Small intestine (tissue), 7 donors: ENCODE results near the gene C5orf15. TPM values are rescaled to one million over a fixed set of nuclear protein-coding genes. Genes with fewer than 3 reads are reported as not detected.
"Not testable (repeated sequence)": the region's sequence is repeated elsewhere in the genome, so short reads cannot be mapped to it uniquely, and the experiment has no call there.

Source experiments
- DNase-seq, 2 donors: peaks; one replicate each; pipeline versions ENCODE4 v3.0.0 to v3.0.0-alpha.2; 2013
- FAIRE-seq: peaks from 2 replicates; lab custom pipeline; 2012; peaks lifted over from hg19 to GRCh38; lab: Jason Lieb, UNC
- H3K27ac ChIP-seq, 3 donors: one replicate each; pipeline ENCODE4 v1.5.1; 2013; ENCODE audit warnings: low read length in 2 of 3, mild to moderate bottlenecking in 2 of 3, control low read depth in 1 of 3, inconsistent platforms in 1 of 3, low read depth in 1 of 3, moderate library complexity in 1 of 3
- H3K27me3 ChIP-seq, 3 donors: one replicate each; pipeline ENCODE4 v1.6.1; 2013; ENCODE audit warnings: low read length in 3 of 3, inconsistent platforms in 1 of 3; ENCODE audit not compliant: control insufficient read depth in 3 of 3, insufficient read depth in 3 of 3
- H3K36me3 ChIP-seq, 3 donors: one replicate each; pipeline ENCODE4 v1.6.1; 2013; ENCODE audit warnings: low read length in 3 of 3, inconsistent platforms in 1 of 3, low read depth in 1 of 3, mild to moderate bottlenecking in 1 of 3, moderate library complexity in 1 of 3; ENCODE audit not compliant: control insufficient read depth in 3 of 3, insufficient read depth in 2 of 3
- H3K4me1 ChIP-seq, 3 donors: one replicate each; pipeline ENCODE4 v1.6.1; 2013; ENCODE audit warnings: low read length in 2 of 3, inconsistent platforms in 1 of 3, low read depth in 1 of 3, mild to moderate bottlenecking in 1 of 3, moderate library complexity in 1 of 3; ENCODE audit not compliant: control insufficient read depth in 3 of 3, insufficient read depth in 2 of 3
- H3K4me3 ChIP-seq, 3 donors: one replicate each; pipeline ENCODE4 v1.5.1; 2013; ENCODE audit warnings: low read length in 3 of 3, control low read depth in 1 of 3, inconsistent platforms in 1 of 3, low read depth in 1 of 3, mild to moderate bottlenecking in 1 of 3, moderate library complexity in 1 of 3
- H3K9me3 ChIP-seq, 2 donors: one replicate each; pipeline ENCODE4 v1.6.1; 2013; ENCODE audit warnings: low read depth in 1 of 2, low read length in 1 of 2; ENCODE audit not compliant: control insufficient read depth in 2 of 2, insufficient read depth in 1 of 2
- WGBS, 3 donors: extraction: QIAGEN DNeasy Blood & Tissue Kit; methylation state at CpG; one replicate each; pipeline ENCODE4 v1.1.7; 2013; 5-methylcytosine and 5-hydroxymethylcytosine counted together
- polyA plus RNA-seq, 4 donors: library from polyadenylated mRNA; stranded (reverse) in 3 of 4; unstranded in 1 of 4; fragments of 200-250 nt in 3 of 4; fragments of 120-200 nt in 1 of 4; gene quantifications; one replicate each; pipeline versions ENCODE4 v1.2.1 to v1.2.3, GENCODE V29; 2013
- donor health status: healthy with polysubstance abuse.
- donor health status: control.
- donor health status: control.
- donor health status: Bipolar disorder and iron deficiency.
- donor health status: healthy.

The C5orf15 gene
- polyA plus RNA-seq, 4 donors = 17.3 to 71.2 (median 29.7) TPM

- peaks cover 20 to 58% (median 29%) of the 10 kb centered on the region in 3 donors for H3K36me3 ChIP-seq
- DNase-seq = no peak
- no peak for FAIRE-seq
- no peaks in the 10 kb centered on the region for H3K27me3 ChIP-seq
- H3K4me1 ChIP-seq = no peaks in the 10 kb centered on the region
- H3K27ac ChIP-seq = no peak overlapping the region
- WGBS, 3 donors = 31 to 58% (median 50%) methylated on average over 5 of the region's 5 CpGs
- H3K4me3 ChIP-seq = no peak overlapping the region
- no peaks in the 10 kb centered on the region for H3K9me3 ChIP-seq
These were observed 8.8 kb upstream of the C5orf15 start for GRCh38 chr5:133977161-133977787.

DNA sequence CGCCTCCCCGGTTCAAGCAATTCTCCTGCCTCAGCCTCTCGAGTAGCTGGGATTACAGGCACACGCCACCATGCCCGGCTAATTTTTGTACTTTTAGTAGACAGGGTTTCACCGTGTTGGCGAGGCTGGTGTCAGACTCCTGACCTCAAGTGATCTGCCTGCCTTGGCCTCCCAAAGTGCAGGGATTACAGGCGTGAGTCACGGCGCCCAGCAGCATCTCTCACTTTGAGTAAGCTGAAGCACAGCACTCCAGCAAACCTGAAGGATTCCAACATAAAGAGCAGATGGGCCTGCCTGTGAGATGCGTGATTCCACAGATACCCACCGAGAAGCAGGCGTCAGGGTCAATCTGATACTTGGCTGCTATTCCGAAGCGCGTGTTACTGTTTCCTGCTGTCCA lies 7.1 kb upstream of the C5orf15 start:
- 91 to 95% (median 93%) methylated on average over 16 of the region's 16 CpGs for WGBS, 3 donors
- H3K36me3 ChIP-seq = peaks cover 20 to 58% (median 28%) of the 10 kb centered on the region in 3 donors
- H3K27me3 ChIP-seq, H3K4me3 ChIP-seq, FAIRE-seq, H3K27ac ChIP-seq, H3K9me3 ChIP-seq, DNase-seq, H3K4me1 ChIP-seq: not testable (repeated sequence)

DNA sequence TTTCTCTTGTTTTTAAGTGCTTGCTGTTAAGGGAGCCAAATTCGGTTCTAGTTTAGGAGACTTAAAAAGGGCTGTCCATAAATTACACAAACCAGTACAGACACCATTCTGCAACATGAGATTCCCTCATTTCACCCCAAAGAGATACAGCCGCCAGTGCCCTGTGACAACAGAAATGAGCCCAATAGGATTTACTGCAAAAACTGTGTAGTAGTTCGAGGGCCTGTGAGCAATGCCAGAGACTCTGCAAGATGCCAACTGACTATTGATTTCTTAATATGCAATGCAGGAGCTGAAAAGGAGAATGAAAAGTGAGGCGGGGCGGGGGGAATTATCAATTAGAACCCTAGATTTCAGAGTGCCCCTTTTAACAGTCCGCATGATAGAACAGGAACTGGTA lies 5.7 kb upstream of the C5orf15 start:
- Histone ChIP-seq H3K4me1 (peaks cover 2 to 6% (median 4%) of the 10 kb centered on the region in 3 donors), H3K27me3 (no peaks in the 10 kb centered on the region), H3K36me3 (peaks cover 15 to 52% (median 28%) of the 10 kb centered on the region in 3 donors), H3K9me3 (no peaks in the 10 kb centered on the region), H3K4me3 (no peak overlapping the region), H3K27ac (no peak overlapping the region)
- no peak for FAIRE-seq
- WGBS, 3 donors = 91 to 97% (median 91%) methylated on average over 6 of the region's 6 CpGs
- no peak for DNase-seq

DNA sequence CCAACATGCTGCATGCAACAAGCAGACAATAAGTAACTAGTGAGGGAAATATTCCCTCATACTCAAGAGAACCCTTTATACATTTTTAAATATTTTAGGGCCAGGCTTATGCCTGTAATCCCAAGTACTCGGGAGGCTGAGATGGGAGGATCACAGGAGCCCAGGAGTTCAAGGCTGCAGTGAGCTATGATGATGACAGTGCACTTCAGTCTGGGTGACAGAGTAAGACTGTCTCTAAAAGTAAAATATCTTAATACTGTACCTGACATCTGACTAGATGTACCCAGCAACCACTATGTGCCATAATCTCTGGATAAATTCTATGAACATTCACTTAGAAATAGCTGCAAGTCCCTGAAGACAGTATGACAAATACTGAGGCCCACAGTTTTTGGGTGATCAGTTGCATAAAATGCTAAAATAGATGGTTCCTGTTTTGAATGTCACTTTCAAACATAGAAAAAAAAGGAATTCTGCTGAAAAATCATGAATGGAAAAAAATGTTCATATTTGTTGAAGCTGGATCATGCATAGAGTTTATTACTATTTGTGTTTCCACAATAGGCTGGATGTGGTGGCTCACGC lies 2.0 kb upstream of the C5orf15 start:
- H3K9me3 ChIP-seq = no peaks in the 10 kb centered on the region
- H3K4me1 ChIP-seq = peaks cover 5 to 15% (median 7%) of the 10 kb centered on the region in 3 donors
- no peak overlapping the region for H3K4me3 ChIP-seq
- FAIRE-seq = no peak
- no peaks in the 10 kb centered on the region for H3K27me3 ChIP-seq
- peaks cover 12 to 27% (median 23%) of the 10 kb centered on the region in 3 donors for H3K36me3 ChIP-seq
- WGBS, 3 donors = 81 to 89% (median 83%) methylated on average over 2 of the region's 2 CpGs
- peak overlapping the region in 2 of 3 donors; percentile 28 to 34 for H3K27ac ChIP-seq
- no peak for DNase-seq

- peaks cover 5 to 15% (median 7%) of the 10 kb centered on the region in 3 donors for H3K4me1 ChIP-seq
- WGBS, 3 donors = 72 to 76% (median 73%) methylated on average over 7 of the region's 7 CpGs
- H3K9me3 ChIP-seq = no peaks in the 10 kb centered on the region
- peaks cover 12 to 22% (median 17%) of the 10 kb centered on the region in 3 donors for H3K36me3 ChIP-seq
- no peak for FAIRE-seq
- H3K27ac ChIP-seq = peak overlapping the region; percentile 28 to 34 (median 32)
- peak in 1 of 2 donors; percentile 41 for DNase-seq
- no peaks in the 10 kb centered on the region for H3K27me3 ChIP-seq
- H3K4me3 ChIP-seq = no peak overlapping the region
These were observed 1.4 kb upstream of the C5orf15 start for GRCh38 chr5:133969654-133970324.

GRCh38 chr5:133967698-133968203 lies 674 bp downstream of the C5orf15 start:
- WGBS, 3 donors = 1 to 2% (median 1%) methylated on average over 12 of the region's 12 CpGs
- FAIRE-seq = no peak
- Histone ChIP-seq H3K36me3 (peaks cover 2 to 12% (median 4%) of the 10 kb centered on the region in 3 donors), H3K4me1 (peaks cover 5 to 15% (median 7%) of the 10 kb centered on the region in 3 donors), H3K9me3 (peaks cover 0 to 5% of the 10 kb centered on the region in 2 donors), H3K27ac (peak overlapping the region; percentile 78 to 98 (median 95)), H3K27me3 (no peaks in the 10 kb centered on the region), H3K4me3 (peak overlapping the region; percentile 72 to 93 (median 92))
- DNase-seq = peak; percentile 67 to 75

- Histone ChIP-seq H3K27me3 (no peaks in the 10 kb centered on the region), H3K36me3 (peaks cover 0 to 12% (median 4%) of the 10 kb centered on the region in 3 donors), H3K4me1 (peaks cover 7 to 15% (median 8%) of the 10 kb centered on the region in 3 donors), H3K4me3 (peak overlapping the region in 1 of 3 donors; percentile 93), H3K27ac (no peak overlapping the region), H3K9me3 (peaks cover 0 to 5% of the 10 kb centered on the region in 2 donors)
- no peak for FAIRE-seq
- 66 to 72% (median 66%) methylated on average over 5 of the region's 5 CpGs for WGBS, 3 donors
- no peak for DNase-seq
These were observed 1.3 kb downstream of the C5orf15 start for GRCh38 chr5:133967124-133967523.

DNA sequence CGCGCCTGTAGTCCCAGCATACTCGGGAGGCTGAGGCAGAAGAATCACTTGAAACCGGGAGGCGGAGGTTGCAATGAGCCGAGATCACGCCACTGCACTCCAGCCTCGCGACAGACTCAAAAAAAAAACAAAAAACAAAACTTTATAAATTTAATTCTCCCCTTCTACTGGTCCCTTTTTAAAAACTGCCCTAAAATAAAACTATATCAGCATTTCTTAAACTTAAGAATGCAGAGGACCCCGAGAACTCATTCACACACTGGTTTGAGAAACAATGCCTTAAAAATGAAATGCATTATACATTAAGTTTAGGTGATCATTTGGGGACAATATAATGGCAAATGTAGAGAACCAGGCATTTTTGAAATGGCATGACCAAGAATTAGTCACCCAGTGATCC lies 2.3 kb downstream of the C5orf15 start:
- Histone ChIP-seq H3K27me3 (no peaks in the 10 kb centered on the region), H3K27ac (no peak overlapping the region), H3K36me3 (peaks cover 0 to 7% (median 0%) of the 10 kb centered on the region in 3 donors), H3K9me3 (peaks cover 0 to 5% of the 10 kb centered on the region in 2 donors), H3K4me1 (peaks cover 7 to 15% (median 8%) of the 10 kb centered on the region in 3 donors), H3K4me3 (no peak overlapping the region)
- DNase-seq (no peak), FAIRE-seq (no peak)
- WGBS, 3 donors = 96 to 97% (median 97%) methylated on average over 10 of the region's 10 CpGs
